HG02885 (cell line): ENCODE results near the gene TSPAN6.

Experiments used
- ATAC-seq: cut with Tn5 transposase; IDR thresholded peaks from one replicate; pipeline ENCODE4 v1.9.1; 2021; ENCODE audit warnings: mild to moderate bottlenecking; ENCODE audit not compliant: unreplicated experiment, poor library complexity

TSPAN6 gene, protein sequence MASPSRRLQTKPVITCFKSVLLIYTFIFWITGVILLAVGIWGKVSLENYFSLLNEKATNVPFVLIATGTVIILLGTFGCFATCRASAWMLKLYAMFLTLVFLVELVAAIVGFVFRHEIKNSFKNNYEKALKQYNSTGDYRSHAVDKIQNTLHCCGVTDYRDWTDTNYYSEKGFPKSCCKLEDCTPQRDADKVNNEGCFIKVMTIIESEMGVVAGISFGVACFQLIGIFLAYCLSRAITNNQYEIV

DNA sequence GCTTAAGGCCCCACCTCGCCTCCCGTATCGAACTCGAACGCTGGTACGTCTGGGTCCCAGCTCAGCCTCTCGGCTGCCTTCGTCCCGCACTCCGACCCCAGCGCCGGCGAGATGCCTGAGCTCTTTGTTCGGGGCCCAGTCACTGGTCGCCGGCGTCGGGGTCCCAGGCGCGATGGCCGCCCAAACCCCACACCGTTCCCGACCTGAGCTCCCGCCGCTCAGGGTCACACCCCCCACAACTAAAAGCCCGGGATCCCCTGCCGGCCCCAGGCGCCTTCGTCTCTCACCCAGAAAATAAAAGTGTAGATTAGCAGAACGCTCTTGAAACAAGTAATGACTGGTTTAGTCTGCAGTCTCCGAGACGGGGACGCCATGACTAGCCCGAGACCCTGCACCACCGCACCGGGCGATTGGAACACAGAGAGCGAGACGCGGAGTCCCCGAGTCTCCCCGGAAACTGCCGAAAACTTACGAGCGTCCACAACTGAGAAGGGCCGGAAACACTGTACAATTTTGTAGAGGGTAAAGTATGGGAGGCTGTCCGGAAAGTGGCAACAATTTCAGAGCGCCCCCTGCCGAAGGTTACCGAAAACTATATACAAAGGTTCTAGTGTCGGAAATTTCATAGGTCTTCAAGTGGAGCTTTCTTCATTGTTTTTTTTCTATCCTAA, at the start of gene TSPAN6:
Gene TSPAN6 (minus strand): TSS at position 486 of the 671 bp plus-strand sequence. CDS start 112 bp downstream, at position 374.
- peak; percentile 99 for ATAC-seq

DNA sequence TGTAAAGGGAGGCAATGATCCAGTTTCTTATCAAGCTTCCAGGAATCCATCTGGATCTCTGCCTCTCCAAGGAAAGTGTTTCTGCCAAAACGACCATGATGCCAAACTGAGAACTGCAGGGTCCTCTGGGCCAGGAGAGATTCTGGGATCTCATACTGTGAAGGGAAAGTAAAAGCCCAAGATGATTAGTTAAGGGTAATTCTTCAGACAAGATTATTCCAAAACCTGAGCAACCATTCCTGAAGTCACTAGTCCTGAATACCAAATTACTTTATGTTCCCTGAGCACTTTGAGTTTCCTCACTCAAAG, 49.3 kb upstream of the TSPAN6 start:
- ATAC-seq = no peak

DNA sequence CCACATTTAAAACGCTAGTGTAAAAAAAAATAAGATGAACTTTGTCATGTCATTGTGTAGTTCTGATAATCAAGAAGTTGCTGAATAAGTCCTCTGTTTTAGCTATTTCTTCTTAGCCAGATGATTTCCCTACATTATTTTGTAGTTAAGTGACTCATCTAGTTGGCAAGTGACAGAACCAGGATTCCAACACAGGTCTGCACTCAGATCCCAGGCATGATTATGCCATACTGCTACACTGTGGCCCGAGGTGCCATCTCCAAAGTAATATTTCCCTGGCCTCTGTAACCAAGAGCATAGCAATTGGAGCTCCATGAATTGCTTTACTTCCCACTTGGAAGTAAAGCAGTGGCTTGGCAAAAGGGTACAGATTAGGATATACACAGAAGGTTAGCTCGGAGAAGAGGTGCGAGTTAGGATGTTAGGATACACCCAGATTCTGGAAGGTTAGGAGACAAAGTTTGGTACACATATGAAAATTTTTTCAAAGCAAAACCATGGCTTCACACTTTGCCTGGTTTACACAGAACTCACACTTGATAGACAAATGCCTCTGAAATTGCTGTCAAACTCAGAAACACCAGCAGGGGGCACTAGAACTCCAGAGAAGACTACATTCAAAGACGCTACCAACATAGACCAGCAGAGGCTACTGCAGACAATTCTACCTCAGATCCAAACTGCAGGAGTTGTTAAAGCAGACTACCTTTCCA, 48.8 kb upstream of the TSPAN6 start:
- peak; percentile 66 for ATAC-seq

DNA sequence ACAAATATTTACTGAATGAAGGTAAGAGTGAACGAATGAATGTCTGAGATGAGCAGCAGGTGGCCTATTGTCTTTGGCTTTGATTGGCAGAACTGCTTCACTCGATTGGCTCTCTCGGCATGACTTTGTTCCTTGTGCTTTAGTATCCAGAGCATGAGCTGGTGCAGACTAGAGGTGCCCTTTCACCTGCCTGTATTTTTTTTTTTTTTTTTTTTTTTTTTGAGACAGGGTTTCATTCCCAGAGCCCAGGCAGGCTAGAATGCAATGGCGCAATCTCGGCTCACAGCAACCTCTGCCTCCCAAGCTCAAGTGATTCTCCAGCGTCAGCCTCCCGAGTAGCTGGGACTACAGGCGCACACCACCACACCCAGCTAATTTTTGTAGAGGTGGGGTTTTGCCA, 46.3 kb upstream of the TSPAN6 start:
- no peak for ATAC-seq

DNA sequence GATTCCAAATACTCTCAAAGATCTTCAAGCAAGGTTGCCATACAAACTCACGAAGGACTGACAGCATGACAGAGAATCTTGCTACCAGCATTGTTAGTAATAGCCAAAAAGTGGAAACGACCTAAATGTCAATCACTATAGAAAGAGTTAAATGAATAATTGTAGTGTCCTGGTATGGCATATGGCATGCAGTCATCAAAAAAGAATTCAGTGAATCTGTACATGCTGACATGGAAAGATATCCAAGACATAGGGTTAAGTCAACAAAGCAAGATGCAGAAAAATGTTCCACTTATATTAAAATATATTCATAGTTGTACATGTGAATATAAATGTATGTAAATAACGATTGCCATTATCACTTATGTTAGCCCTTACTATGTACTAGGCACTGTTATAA, 45.0 kb upstream of the TSPAN6 start:
- ATAC-seq = no peak

DNA sequence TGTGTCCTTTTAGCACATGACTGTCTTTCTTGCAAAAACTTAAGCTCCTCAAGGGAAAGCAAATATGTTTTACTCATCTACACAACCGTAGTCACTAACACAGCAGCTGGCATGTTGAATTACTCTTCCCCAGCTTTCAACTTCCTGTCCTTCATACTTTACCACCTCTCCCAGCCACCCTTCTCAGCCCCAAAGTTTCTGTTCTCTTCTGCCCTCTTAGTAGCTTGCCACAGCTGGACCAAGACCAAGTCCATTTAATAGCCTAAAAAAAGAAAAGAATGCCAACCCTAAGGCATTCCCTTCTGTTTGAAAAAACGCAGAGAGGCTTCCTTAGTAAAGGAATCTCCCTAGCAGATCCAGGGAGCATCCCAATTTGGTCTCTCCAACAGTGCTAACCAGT, 44.1 kb upstream of the TSPAN6 start:
- no peak for ATAC-seq

DNA sequence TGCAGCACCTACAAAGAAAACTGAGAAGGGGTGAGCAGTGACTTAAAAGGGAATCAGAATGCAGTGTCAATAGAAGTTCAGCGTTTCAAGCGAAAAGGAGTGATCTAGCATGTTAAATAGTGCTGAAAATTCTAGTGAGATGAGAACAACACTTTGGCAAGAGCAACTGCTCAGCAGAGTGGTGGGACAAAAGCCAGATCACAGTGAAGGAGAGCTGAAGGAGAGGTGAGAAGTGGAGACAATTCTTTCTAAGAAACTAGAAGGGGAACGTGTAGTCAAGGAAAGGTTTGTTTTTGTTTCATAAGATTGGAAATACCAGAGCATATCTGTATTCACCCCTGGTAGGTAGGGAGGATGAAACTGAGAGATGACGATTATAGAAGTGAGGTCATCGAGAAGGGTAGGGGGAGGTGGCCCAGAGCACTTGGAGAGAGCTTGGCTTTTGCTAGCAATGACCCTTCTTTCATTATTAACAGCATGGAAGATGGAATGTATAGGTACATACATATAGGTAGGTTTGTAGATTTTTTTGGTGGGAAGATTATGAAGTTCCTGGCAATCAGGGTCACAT, 41.1 kb upstream of the TSPAN6 start:
- no peak for ATAC-seq

DNA sequence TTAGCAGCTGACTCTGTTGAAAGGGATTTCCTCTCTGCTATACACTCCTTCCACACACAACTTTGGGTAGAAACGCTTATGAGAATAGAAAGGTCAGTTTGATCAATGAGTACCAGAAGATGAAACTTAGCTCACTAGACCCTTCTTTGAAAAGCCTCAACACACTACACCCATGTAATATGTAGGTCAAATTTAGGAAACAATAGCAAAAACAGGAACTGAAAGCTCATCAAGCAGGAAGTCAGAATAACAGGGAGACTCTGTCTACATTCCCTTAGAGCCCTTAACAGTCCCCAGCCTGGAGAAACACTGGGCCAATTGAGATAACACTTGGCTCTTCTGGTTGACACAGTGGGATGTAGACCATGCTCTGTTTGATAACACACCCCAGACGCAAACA, 38.1 kb upstream of the TSPAN6 start:
- peak; percentile 56 for ATAC-seq

DNA sequence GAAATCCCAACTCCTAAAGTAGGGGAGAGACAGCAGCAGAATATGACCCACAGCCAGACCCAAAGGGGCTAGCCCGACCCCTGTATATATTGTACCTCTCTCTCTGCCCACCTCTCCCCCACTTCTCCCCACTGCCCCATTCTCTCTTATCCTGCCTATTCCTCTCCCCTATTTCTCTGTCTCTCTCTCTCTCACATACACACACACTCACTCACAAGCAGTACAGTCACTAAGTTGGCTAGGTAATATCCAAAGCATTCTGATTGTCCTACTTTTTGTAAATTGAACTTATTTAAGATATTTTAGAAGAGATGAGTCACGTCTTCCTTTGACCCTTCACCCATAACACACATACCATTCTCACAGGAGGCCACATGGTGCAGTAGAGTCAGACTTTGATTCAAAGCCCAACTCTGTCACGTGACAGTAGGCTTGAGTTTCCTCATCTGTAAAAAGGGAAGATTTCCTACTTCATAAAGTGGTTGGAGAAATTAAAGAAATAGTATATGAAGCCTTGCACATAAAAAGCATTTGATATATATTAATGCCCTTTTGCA, 36.9 kb upstream of the TSPAN6 start:
- no peak for ATAC-seq

DNA sequence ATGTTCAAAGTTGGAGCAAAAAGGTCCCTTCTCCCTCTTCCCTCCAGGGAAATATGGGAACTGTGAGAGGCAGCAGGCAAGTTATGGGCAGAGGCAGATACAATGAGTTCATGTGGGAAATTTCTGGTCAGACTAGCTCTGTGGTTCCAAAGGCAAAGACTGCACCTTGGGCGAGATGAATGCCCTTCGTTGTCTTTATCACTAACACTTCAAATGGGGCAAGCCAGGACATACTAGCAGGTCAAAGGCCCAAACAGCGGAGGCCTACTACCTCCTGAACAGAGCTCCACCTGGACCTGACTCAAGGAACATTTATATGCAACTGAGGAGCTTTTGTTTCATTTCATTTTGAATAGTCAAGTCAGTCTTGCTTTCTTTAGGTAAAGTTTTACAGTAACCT, 36.4 kb upstream of the TSPAN6 start:
- ATAC-seq = no peak

DNA sequence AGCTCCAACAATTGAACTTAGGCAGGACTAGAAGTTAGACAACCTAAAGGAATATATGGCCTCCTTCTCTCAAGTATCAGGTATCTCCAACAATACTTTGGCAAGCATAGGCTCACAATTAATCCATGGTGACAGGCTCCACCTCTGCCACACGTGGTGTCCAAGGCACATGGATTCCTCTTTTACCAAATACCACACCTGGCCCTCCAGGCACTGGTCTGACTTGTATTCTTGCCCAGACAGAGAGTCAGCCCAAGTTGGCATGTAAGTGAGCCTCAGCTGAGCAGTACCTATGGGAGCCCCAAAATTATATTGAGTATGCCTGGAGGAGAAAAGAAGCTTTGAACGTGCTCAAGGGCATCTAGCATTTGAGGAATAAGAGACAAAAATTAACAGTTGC, 27.0 kb upstream of the TSPAN6 start:
- no peak for ATAC-seq

DNA sequence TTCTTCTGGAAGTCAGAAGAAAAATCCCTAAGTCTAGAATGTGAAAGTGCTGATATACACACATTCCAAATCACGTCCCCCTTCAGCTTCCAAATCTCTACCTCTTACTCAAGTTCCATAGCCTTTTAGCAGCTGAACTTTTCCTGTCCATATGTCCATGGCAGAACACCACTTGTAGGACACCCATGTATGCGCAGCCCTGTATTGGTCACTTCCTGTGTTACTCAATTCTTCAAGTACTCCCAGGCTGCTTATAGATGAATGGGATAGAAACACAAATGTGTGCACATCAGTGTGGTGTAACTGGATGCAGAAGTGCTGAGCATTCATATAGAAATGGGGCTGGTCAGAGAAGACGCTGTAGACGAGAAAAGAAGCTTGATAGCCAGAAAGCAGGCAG, 26.2 kb upstream of the TSPAN6 start:
- no peak for ATAC-seq

DNA sequence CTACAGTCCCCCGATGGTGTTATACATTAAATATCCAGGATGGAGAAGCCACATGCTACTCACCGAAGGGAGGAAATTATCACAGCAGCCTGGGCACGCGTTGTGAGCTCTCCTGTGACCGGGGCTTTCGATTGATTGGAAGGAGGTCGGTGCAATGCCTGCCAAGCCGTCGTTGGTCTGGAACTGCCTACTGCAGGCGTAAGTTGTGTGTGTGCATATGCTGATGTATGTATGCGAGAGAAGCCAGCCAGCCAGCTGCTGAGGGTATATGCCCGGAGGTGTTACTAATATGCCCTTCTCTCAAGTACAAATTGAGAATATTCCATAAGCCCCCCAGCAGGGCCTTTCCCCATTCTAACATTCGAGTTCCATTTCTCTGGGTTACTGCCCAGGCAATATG, 25.6 kb upstream of the TSPAN6 start:
- no peak for ATAC-seq

DNA sequence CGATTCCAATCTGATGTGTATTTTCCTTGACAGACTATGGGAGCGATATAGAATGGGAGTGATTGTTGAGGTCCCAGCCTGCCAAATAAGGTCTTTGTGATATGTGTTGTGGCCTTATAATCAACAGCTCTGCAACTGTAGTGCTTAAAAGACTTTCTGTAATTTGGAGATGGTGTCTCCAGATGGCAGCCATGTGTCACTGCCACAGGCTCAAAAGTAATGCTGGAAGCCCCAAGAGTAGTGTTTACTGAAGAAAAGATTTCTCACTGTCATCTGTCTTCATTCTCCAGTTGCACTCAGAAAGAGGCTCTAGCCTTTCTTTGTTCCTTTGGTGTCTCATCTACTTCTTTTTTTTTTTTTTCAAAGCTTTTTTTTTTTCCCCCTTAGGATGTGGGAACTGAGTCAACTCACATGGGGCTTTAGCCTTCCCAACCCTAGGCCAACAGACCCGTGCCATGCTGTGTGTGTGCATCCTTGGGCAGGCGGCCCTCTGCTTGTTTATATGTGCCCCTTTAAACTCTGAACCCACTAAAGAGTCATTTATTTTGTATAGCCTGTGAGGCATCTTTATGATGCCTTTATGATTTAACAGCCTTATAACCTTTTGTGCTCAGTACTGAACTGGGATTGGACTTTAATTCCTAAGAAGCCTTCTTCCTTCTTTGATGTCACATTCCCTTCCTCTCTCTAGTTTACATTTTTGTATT, 23.0 kb upstream of the TSPAN6 start:
- ATAC-seq = no peak

DNA sequence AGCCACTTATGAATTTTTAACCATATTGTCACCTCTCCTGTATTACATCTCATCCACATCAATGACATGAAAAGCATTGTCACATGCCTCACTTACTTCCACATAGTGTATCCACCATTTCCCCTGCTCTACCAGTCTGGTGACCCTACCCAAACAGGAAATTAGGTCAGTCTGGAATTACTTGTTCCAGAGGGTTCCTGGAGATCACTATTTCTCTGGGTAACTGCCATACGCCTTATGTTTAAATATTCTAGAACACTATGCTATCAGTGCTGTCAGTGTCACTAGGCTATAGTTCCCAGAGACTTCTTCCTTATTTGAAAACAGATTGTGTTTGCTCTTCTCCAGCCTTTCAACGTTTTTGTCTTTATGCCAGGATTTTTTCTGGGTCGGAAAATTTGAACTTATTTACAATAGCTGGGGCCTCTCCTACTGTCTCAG, 22.4 kb upstream of the TSPAN6 start:
- no peak for ATAC-seq

DNA sequence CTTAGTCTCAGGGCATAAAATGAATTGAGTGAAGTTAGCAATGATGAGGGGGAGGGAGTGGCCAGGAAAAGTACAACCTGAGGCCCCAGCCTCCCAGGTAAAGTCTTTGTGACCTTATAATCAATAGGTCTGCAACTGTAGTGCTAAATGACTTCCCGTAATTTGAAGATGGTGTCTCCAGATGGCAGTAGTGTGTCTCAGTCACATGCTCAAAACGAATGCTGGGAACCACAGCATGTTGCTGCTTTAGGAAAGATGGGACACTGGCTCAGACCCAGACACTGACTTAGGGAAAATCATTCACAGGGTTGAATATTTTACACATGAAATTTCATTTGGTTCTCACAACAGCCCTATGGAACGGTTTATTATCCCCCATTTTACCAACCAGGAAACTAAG, 17.7 kb upstream of the TSPAN6 start:
- ATAC-seq = peak; percentile 44

DNA sequence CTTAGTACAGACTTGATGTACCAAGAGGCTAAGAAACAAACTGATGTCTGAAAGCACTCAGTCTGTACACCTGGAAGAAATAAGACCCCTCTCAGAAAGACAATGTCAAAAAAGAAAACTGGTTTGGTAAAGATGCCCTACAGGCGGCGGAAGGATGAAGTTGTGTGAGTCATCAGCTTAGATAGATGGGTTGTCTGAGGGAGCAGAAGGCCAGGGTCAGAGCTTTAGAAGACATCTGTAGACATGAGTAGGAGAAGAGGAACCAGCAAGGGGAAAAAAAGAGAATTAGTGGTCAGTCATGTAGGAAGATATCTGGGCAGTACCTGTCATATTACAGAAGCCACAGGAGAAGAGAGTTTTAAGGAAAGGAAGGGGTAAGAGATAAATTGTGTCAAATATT, 15.7 kb upstream of the TSPAN6 start:
- no peak for ATAC-seq

DNA sequence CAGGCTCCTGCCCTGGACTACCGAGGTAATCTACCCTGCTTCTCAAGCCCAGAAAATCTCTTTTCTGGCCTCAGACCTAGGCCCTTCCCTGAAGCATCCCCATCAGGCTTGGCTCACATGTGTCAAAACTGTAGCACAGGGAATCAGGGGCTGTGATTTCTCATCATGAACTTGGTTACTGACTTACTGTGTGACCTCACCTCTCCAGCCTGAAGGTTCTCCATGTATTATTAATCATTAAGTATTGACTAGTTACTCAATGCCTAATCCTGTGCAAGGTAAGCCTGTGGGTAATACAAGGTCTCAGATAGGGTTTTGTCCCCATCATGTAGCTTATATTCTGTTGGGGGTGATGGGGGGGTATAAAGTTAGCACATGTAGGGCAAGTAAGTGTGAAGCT, 14.2 kb upstream of the TSPAN6 start:
- ATAC-seq = no peak

DNA sequence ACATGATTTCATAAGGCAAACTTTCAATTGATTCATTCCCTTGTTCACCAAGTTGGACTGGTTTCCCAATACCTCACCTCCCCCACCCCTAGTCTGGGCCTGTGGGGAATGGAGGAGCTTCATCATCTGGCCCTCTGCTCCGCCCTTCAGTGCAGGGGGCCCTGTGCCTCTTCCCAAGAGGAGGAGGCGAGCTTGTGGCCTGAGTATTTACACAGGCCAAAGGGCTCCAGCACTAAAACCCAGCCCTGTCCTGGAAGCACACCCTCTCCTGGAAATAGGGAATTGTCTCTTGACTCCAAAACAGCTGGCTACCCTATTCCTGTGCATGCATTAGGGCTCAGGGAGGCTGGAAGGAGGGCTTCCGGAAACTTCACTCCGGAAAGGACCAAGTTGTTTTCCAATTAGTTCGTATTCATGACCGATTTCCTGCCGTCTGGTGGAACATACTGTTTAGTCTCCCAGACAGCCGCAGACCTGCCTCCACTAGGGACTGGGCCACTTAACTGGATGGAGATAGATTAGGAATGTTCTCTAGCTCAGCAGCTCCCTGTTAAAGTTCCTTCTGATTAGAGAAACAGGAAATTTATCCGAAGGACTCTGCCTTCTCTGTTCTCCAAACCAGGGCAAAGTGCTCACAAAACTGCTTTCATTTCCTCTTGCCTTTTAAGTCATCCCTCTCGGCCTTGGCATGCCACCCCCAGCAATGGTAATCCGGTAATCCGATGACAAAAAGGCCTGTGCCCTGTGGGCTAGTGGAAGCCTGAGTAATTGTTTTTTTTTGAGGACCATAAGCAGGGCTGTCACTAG, 13.1 kb upstream of the TSPAN6 start:
- no peak for ATAC-seq
